Measurements from ENCODE around the gene ST7.

The ST7 gene

GRCh38 chr7:117188376-117188775, 235.1 kb downstream of the ST7 start:
- no peak for TF ChIP-seq CTCF (IDR thresholded peaks at IDR 0.05; ENCODE audit: low read depth, low read length)
- H3K4me3 ChIP-seq (ENCODE audit: low read depth, low read length) = no peak overlapping the region

DNA sequence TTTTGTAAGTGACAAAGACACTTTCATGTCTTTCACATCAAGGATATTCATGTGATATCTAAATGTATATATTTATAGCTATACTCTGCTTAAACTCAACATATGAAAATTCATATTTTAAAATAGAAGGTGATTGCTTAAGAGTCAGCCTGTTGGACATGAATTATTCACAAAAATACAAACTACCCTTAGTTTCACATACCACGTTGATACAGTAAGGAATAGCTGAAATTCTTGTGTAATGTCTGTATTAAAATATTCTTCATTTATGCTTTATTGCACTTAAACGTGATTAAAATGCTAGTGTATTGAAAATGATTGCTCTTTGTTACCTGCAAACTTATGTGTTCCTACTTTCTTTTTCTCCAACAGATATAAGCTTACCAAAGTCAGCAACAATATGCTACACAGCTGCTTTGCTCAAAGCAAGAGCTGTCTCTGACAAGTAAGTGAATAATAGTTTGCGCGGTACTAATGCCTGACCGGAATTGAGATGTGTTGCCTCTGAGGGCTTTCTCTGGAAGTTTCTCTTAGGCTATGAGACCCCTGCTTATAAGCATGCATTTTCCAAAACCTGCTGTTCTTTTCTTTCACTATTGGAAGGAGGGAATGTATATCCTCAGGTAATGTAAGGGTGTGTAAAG, 235.8 kb downstream of the ST7 start:
- no peak overlapping the region for H3K4me3 ChIP-seq (ENCODE audit: low read depth, low read length)
- TF ChIP-seq CTCF (IDR thresholded peaks at IDR 0.05; ENCODE audit: low read depth, low read length) = no peak

- H3K4me3 ChIP-seq (ENCODE audit: low read depth, low read length) = no peak overlapping the region
- no peak for TF ChIP-seq CTCF (IDR thresholded peaks at IDR 0.05; ENCODE audit: low read depth, low read length)
Observed at GRCh38 chr7:117190104-117190503, 236.8 kb downstream of the ST7 start.

GRCh38 chr7:117190746-117191435, 237.6 kb downstream of the ST7 start:
- TF ChIP-seq CTCF (IDR thresholded peaks at IDR 0.05; ENCODE audit: low read depth, low read length) = no peak
- H3K4me3 ChIP-seq (ENCODE audit: low read depth, low read length) = no peak overlapping the region

GRCh38 chr7:117192108-117192507, 238.8 kb downstream of the ST7 start:
- TF ChIP-seq CTCF (IDR thresholded peaks at IDR 0.05; ENCODE audit: low read depth, low read length) = no peak
- no peak overlapping the region for H3K4me3 ChIP-seq (ENCODE audit: low read depth, low read length)

GRCh38 chr7:117193564-117193963, 240.3 kb downstream of the ST7 start:
- TF ChIP-seq CTCF (IDR thresholded peaks at IDR 0.05; ENCODE audit: low read depth, low read length) = no peak
- H3K4me3 ChIP-seq (ENCODE audit: low read depth, low read length) = no peak overlapping the region

GRCh38 chr7:117194445-117194844, 241.1 kb downstream of the ST7 start:
- TF ChIP-seq CTCF (IDR thresholded peaks at IDR 0.05; ENCODE audit: low read depth, low read length) = no peak
- no peak overlapping the region for H3K4me3 ChIP-seq (ENCODE audit: low read depth, low read length)
